Measurements from ENCODE around the gene CA4. TPM values are rescaled to one million over a fixed set of nuclear protein-coding genes. Genes with fewer than 3 reads are reported as not detected.
A peak's percentile ranks its signal among the peaks of the same experiment; 100 is the strongest.
"Not testable (repeated sequence)": the region's sequence is repeated elsewhere in the genome, so short reads cannot be mapped to it uniquely, and the experiment has no call there.

The CA4 gene
- total RNA-seq, 3 donors from 2014 or later: 177 to 725 (median 673) TPM

- intact Hi-C loops (cut with DNase I, micrococcal nuclease); H3K9me3 ChIP-seq; DNase-seq; H3K4me1 ChIP-seq (ENCODE audit: low read depth); H3K36me3 ChIP-seq (ENCODE audit: low read depth); H3K4me3 ChIP-seq: not testable (repeated sequence)
- peak; percentile 42 for ATAC-seq
Measured at GRCh38 chr17:60119162-60119561, 30.6 kb upstream of the CA4 start.

- intact Hi-C loops (cut with DNase I, micrococcal nuclease); H3K4me3 ChIP-seq; H3K9me3 ChIP-seq; H3K36me3 ChIP-seq (ENCODE audit: low read depth); DNase-seq; H3K4me1 ChIP-seq (ENCODE audit: low read depth): not testable (repeated sequence)
- peak; percentile 75 for ATAC-seq
Measured at GRCh38 chr17:60119807-60120748, 29.7 kb upstream of the CA4 start.

GRCh38 chr17:60127068-60128064 is 22.4 kb upstream of the CA4 start:
- Histone ChIP-seq H3K4me3 (no peak overlapping the region), H3K9me3 (no peaks in the 10 kb centered on the region), H3K36me3 (ENCODE audit: low read depth) (no peaks in the 10 kb centered on the region), H3K4me1 (ENCODE audit: low read depth) (no peaks in the 10 kb centered on the region)
- no peak for TF ChIP-seq CTCF (IDR thresholded peaks at IDR 0.05)
- DNase-seq (no peak), ATAC-seq (no peak)
- intact Hi-C loops (cut with DNase I, micrococcal nuclease): no loop called here

- Histone ChIP-seq H3K4me1 (ENCODE audit: low read depth) (no peaks in the 10 kb centered on the region), H3K4me3 (no peak overlapping the region), H3K9me3 (no peaks in the 10 kb centered on the region), H3K36me3 (ENCODE audit: low read depth) (no peaks in the 10 kb centered on the region)
- intact Hi-C loops (cut with DNase I, micrococcal nuclease): no loop called here
- TF ChIP-seq CTCF (IDR thresholded peaks at IDR 0.05): no peak
- ATAC-seq (no peak), DNase-seq (no peak)
Measured at GRCh38 chr17:60128171-60128859, 21.5 kb upstream of the CA4 start.

- Histone ChIP-seq H3K4me1 (ENCODE audit: low read depth) (no peaks in the 10 kb centered on the region), H3K36me3 (ENCODE audit: low read depth) (no peaks in the 10 kb centered on the region), H3K9me3 (no peaks in the 10 kb centered on the region), H3K4me3 (no peak overlapping the region)
- no peak for TF ChIP-seq CTCF (IDR thresholded peaks at IDR 0.05)
- no peak for DNase-seq
- intact Hi-C loops (cut with DNase I, micrococcal nuclease): no loop called here
- no peak for ATAC-seq
Measured at GRCh38 chr17:60129164-60129563, 20.6 kb upstream of the CA4 start.

GRCh38 chr17:60130466-60130865 is 19.3 kb upstream of the CA4 start:
- DNase-seq: no peak
- no peak for ATAC-seq
- no peak for TF ChIP-seq CTCF (IDR thresholded peaks at IDR 0.05)
- peaks cover 4% of the 10 kb centered on the region for H3K4me1 ChIP-seq (ENCODE audit: low read depth)
- no peaks in the 10 kb centered on the region for H3K9me3 ChIP-seq
- intact Hi-C loops (cut with DNase I, micrococcal nuclease): no loop called here
- H3K4me3 ChIP-seq: no peak overlapping the region
- no peaks in the 10 kb centered on the region for H3K36me3 ChIP-seq (ENCODE audit: low read depth)
